Transverse colon (tissue), 4 donors: Measurements from ENCODE around the gene ARHGEF11.

Experiments
- EP300 ChIP-seq: sonication (generic); formaldehyde crosslinking; IDR thresholded peaks from one replicate; pipeline ENCODE4 v1.6.1; 2017; ENCODE audit warnings: antibody characterized with exemption, low read depth
- POLR2AphosphoS5 ChIP-seq, 3 donors: sonication (generic); formaldehyde crosslinking; IDR thresholded peaks; one replicate each; pipeline ENCODE4 v1.6.1; 2016; ENCODE audit warnings: antibody characterized with exemption in 3 of 3
- TF ChIP-seq, protein P1 (sequence below), 5 experiments: fragments of 200-600 bp in 3 of 5; fragments of 450-650 bp in 2 of 5; sonication (generic) in 3 of 5; IDR thresholded peaks; 1 replicate in 2 of 5; 2 replicates in 3 of 5; pipeline ENCODE4 v1.5.1; 2016 to 2017; ENCODE audit warnings: antibody characterized with exemption in 5 of 5, inconsistent platforms in 3 of 5, mild to moderate bottlenecking in 2 of 5, moderate library complexity in 1 of 5

DNA sequence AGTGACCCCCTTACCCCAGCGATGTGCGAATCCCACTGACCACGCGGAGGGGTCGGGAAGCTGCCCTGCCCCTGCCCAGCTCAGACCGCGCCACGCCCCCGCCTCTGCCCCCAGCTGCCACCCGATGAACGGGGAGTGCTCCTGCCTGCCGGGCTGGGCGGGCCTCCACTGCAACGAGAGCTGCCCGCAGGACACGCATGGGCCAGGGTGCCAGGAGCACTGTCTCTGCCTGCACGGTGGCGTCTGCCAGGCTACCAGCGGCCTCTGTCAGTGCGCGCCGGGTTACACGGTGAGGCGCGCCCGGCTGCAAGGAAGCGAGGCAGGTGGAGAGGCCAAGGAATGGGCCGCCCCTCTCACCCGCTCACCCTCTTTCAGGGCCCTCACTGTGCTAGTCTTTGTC, 137.0 kb downstream of the ARHGEF11 start:
- TF ChIP-seq, protein P1, sequence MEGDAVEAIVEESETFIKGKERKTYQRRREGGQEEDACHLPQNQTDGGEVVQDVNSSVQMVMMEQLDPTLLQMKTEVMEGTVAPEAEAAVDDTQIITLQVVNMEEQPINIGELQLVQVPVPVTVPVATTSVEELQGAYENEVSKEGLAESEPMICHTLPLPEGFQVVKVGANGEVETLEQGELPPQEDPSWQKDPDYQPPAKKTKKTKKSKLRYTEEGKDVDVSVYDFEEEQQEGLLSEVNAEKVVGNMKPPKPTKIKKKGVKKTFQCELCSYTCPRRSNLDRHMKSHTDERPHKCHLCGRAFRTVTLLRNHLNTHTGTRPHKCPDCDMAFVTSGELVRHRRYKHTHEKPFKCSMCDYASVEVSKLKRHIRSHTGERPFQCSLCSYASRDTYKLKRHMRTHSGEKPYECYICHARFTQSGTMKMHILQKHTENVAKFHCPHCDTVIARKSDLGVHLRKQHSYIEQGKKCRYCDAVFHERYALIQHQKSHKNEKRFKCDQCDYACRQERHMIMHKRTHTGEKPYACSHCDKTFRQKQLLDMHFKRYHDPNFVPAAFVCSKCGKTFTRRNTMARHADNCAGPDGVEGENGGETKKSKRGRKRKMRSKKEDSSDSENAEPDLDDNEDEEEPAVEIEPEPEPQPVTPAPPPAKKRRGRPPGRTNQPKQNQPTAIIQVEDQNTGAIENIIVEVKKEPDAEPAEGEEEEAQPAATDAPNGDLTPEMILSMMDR (IDR thresholded peaks at IDR 0.05), result no peak
- TF ChIP-seq POLR2AphosphoS5 (IDR thresholded peaks at IDR 0.05) (no peak), EP300 (no peak)
